Measurements from ENCODE around the gene ACRBP.

Gene ACRBP

DNA sequence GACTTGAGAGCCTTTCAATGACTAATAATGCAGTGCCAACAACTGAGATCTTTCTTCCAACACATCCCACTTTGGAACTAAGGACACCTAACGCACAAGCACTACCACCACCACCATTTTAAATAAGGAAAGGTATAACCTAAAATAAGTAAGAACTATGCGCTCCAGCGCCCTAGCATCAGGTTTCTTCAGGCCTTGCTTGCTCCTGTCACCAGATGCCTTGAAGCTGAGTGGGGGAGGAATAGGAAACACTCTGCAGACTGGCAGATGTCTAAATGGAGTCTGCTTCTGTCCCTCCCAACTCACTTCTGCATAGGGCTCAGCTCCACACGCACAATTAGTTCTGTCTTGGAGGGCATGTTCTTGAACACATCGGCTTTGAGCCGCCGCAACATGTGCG lies 55.1 kb downstream of the ACRBP start:
- intact Hi-C loops (cut with DNase I; ENCODE audit: low total_unique reads): no loop called here
- Histone ChIP-seq H3K4me3 (no peak overlapping the region), H3K4me1 (no peaks in the 10 kb centered on the region), H3K27ac (no peak overlapping the region), H3K27me3 (no peaks in the 10 kb centered on the region), H3K9me3 (no peaks in the 10 kb centered on the region), H3K36me3 (peaks cover 96 to 100% (median 100%) of the 10 kb centered on the region in 3 donors)
- TF ChIP-seq, protein P1, sequence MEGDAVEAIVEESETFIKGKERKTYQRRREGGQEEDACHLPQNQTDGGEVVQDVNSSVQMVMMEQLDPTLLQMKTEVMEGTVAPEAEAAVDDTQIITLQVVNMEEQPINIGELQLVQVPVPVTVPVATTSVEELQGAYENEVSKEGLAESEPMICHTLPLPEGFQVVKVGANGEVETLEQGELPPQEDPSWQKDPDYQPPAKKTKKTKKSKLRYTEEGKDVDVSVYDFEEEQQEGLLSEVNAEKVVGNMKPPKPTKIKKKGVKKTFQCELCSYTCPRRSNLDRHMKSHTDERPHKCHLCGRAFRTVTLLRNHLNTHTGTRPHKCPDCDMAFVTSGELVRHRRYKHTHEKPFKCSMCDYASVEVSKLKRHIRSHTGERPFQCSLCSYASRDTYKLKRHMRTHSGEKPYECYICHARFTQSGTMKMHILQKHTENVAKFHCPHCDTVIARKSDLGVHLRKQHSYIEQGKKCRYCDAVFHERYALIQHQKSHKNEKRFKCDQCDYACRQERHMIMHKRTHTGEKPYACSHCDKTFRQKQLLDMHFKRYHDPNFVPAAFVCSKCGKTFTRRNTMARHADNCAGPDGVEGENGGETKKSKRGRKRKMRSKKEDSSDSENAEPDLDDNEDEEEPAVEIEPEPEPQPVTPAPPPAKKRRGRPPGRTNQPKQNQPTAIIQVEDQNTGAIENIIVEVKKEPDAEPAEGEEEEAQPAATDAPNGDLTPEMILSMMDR (IDR thresholded peaks at IDR 0.05): no peak
- no peak for DNase-seq

Data from tibial artery (tissue), 4 donors.